Measurements from ENCODE around the gene TRIM10. TPM values are rescaled to one million over a fixed set of nuclear protein-coding genes. Genes with fewer than 3 reads are reported as not detected.

The TRIM10 gene
- total RNA-seq, 1 donor from 2014 or later = not detected

- peaks cover 43% of the 10 kb centered on the region for H3K36me3 ChIP-seq
- no peak for DNase-seq
- TF ChIP-seq, protein P1, sequence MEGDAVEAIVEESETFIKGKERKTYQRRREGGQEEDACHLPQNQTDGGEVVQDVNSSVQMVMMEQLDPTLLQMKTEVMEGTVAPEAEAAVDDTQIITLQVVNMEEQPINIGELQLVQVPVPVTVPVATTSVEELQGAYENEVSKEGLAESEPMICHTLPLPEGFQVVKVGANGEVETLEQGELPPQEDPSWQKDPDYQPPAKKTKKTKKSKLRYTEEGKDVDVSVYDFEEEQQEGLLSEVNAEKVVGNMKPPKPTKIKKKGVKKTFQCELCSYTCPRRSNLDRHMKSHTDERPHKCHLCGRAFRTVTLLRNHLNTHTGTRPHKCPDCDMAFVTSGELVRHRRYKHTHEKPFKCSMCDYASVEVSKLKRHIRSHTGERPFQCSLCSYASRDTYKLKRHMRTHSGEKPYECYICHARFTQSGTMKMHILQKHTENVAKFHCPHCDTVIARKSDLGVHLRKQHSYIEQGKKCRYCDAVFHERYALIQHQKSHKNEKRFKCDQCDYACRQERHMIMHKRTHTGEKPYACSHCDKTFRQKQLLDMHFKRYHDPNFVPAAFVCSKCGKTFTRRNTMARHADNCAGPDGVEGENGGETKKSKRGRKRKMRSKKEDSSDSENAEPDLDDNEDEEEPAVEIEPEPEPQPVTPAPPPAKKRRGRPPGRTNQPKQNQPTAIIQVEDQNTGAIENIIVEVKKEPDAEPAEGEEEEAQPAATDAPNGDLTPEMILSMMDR (IDR thresholded peaks at IDR 0.05; ENCODE audit: borderline replicate concordance) = no peak
- H3K27ac ChIP-seq (replicated peaks) = no peak overlapping the region
- no peak overlapping the region for H3K4me3 ChIP-seq
- peaks cover 8% of the 10 kb centered on the region for H3K9me3 ChIP-seq (replicated peaks)
- intact Hi-C loops (cut with micrococcal nuclease) = no loop called here
- H3K4me1 ChIP-seq = no peaks in the 10 kb centered on the region
- no peaks in the 10 kb centered on the region for H3K27me3 ChIP-seq (ENCODE audit: low read depth)
Measured at GRCh38 chr6:30184417-30185031, 23.5 kb upstream of the TRIM10 start.

DNA sequence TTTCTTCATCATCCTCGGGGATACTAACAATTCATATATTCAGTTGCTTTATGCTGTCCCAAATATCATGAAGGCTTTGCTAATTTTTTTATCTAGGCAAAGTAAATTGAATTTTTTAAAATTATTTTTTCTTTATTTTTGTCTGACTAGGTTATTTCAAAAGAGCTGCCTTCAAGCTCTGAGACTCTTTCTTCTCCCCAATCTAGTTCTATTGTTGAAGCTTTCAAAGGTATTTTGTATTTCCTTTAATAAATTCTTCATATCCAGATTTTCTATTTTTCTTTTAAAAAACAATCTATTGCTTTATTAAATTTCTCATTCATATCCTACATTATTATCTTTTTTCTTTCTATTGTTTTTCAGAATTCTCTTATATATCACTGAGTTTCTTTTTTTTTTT lies 19.1 kb upstream of the TRIM10 start:
- DNase-seq = no peak
- intact Hi-C loops (cut with micrococcal nuclease) = no loop called here
- Histone ChIP-seq H3K4me1 (no peaks in the 10 kb centered on the region), H3K36me3 (peaks cover 6% of the 10 kb centered on the region), H3K27me3 (ENCODE audit: low read depth) (peaks cover 35% of the 10 kb centered on the region), H3K4me3 (no peak overlapping the region), H3K9me3 (replicated peaks) (peaks cover 10% of the 10 kb centered on the region), H3K27ac (replicated peaks) (no peak overlapping the region)
- TF ChIP-seq, protein P1 (IDR thresholded peaks at IDR 0.05; ENCODE audit: borderline replicate concordance) = no peak

DNA sequence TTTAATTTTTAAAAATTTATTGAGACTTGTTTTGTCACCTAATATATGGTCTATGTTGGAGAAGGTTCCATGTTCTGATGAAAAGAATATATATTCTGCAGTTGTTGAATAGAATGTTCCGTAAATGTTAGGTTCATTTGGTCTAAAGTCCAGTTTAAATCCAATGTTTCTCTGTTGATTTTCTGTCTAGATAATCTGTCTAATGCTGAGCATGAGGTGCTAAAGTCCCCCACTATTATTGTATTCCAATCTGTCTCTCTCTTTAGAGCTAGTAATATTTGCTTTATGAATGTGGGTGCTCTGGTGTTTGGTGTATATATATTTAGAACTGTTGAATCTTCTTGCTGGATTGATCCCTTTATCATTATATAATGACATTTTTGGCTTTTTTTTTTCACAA lies 17.8 kb upstream of the TRIM10 start:
- intact Hi-C loops (cut with micrococcal nuclease) = no loop called here
- H3K36me3 ChIP-seq = no peaks in the 10 kb centered on the region
- H3K4me1 ChIP-seq = no peaks in the 10 kb centered on the region
- H3K4me3 ChIP-seq = no peak overlapping the region
- no peak overlapping the region for H3K27ac ChIP-seq (replicated peaks)
- peaks cover 48% of the 10 kb centered on the region for H3K27me3 ChIP-seq (ENCODE audit: low read depth)
- peaks cover 10% of the 10 kb centered on the region for H3K9me3 ChIP-seq (replicated peaks)
- TF ChIP-seq, protein P1 (IDR thresholded peaks at IDR 0.05; ENCODE audit: borderline replicate concordance) = no peak
- DNase-seq = no peak

DNA sequence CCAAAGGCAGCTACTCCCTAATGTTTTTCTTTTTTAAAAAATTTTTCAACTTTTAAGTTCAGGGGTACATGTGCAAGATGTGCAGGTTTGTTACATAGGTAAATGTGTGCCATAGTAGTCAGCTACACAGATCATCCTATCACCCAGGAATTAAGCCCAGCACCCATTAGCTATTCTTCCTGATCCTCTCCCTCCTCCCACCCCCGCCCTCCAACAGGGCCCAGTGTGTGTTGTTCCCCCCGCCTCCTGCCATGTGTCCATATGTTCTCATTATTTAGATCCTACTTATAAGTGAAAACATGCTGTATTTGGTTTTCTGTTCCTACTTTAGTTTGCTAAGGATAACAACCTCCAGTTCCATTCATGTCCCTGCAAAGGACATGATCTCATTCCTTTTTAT lies 14.8 kb upstream of the TRIM10 start:
- H3K27me3 ChIP-seq (ENCODE audit: low read depth) = peaks cover 79% of the 10 kb centered on the region
- no peak for DNase-seq
- H3K4me1 ChIP-seq = peaks cover 11% of the 10 kb centered on the region
- intact Hi-C loops (cut with micrococcal nuclease) = no loop called here
- H3K4me3 ChIP-seq = no peak overlapping the region
- TF ChIP-seq, protein P1 (IDR thresholded peaks at IDR 0.05; ENCODE audit: borderline replicate concordance) = no peak
- peaks cover 10% of the 10 kb centered on the region for H3K9me3 ChIP-seq (replicated peaks)
- H3K36me3 ChIP-seq = no peaks in the 10 kb centered on the region
- no peak overlapping the region for H3K27ac ChIP-seq (replicated peaks)

GRCh38 chr6:30172681-30173080 lies 11.7 kb upstream of the TRIM10 start:
- peaks cover 11% of the 10 kb centered on the region for H3K4me1 ChIP-seq
- intact Hi-C loops (cut with micrococcal nuclease) = no loop called here
- H3K4me3 ChIP-seq = no peak overlapping the region
- H3K36me3 ChIP-seq = no peaks in the 10 kb centered on the region
- H3K9me3 ChIP-seq (replicated peaks) = no peaks in the 10 kb centered on the region
- peaks cover 98% of the 10 kb centered on the region for H3K27me3 ChIP-seq (ENCODE audit: low read depth)
- DNase-seq = no peak
- TF ChIP-seq, protein P1 (IDR thresholded peaks at IDR 0.05; ENCODE audit: borderline replicate concordance) = no peak
- H3K27ac ChIP-seq (replicated peaks) = no peak overlapping the region

Measured in left ventricle myocardium inferior (tissue), 1 donor.